Effector memory CD4-positive, alpha-beta T cell (primary cell): ENCODE results near the gene ADARB2.

Source experiments
- DNase-seq, 3 donors: peaks; one replicate each; pipeline ENCODE4 v3.0.0-alpha.2; 2020
- H3K27ac ChIP-seq: 2 replicates; pipeline ENCODE4 v1.7.0; 2013; ENCODE audit warnings: mild to moderate bottlenecking, low read length, moderate library complexity; ENCODE audit not compliant: insufficient read depth, poor library complexity, severe bottlenecking
- H3K27me3 ChIP-seq: replicated peaks from 2 replicates; pipeline ENCODE4 v1.7.0; 2013; ENCODE audit warnings: mild to moderate bottlenecking, low read length; ENCODE audit not compliant: insufficient read depth, control insufficient read depth, poor library complexity, severe bottlenecking
- H3K36me3 ChIP-seq: 2 replicates; pipeline ENCODE4 v1.7.0; 2013; ENCODE audit warnings: mild to moderate bottlenecking, low read length, moderate library complexity; ENCODE audit not compliant: control insufficient read depth, insufficient read depth
- H3K4me1 ChIP-seq: 2 replicates; pipeline ENCODE4 v1.7.0; 2013; ENCODE audit warnings: low read length, mild to moderate bottlenecking; ENCODE audit not compliant: control insufficient read depth, insufficient read depth, poor library complexity, severe bottlenecking
- H3K4me3 ChIP-seq: 2 replicates; pipeline ENCODE4 v1.7.0; 2013; ENCODE audit warnings: low read length, low read depth, mild to moderate bottlenecking; ENCODE audit not compliant: insufficient read depth, poor library complexity, severe bottlenecking
- H3K9me3 ChIP-seq: 2 replicates; pipeline ENCODE4 v1.7.0; 2013; ENCODE audit warnings: mild to moderate bottlenecking, low read length, moderate library complexity; ENCODE audit not compliant: control insufficient read depth

ADARB2 gene

DNA sequence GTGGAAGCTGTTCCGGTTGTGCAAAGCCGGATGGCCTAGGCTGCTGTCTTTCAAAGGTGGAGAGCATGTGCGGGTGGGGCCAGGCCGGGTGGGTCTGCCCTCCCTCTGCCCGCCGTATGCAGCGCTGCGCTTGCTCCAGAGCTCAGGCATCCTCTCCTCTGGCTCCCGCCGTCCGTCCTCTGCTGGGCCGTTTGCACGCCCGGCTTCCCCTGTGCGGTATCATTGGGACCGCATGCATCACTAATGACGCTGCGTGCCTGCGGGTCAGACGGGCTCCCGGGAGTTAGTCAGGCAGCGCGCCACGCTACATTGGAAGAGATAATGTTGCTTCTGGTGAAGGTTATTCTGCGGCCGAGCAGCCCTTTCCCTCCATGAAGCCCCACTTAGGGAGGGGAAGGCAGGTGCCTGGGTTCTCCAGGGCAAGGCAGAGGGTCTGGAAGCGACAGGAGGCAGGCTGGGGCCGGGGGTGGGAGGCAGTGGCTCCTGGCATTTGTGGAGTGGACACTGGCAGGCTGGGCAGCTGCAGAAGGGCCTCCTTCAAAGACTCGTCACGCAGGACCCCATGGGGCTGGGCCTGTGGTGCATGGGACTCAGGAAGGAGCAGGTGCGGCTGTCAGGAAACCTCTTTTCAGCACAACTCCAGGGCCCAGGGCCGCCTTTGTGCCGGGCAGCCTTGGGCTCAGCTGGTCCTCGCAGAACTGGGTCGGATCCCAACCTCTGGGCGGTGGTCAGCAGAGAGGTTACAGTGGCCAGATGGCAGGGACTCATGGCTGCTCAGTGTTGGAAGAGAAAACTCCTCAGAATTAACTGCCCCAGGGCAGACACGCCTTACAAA is 362.6 kb downstream of the ADARB2 start:
- Histone ChIP-seq H3K9me3 (no peaks in the 10 kb centered on the region), H3K36me3 (no peaks in the 10 kb centered on the region), H3K27ac (no peak overlapping the region), H3K4me3 (no peak overlapping the region), H3K4me1 (no peaks in the 10 kb centered on the region), H3K27me3 (peaks cover 4% of the 10 kb centered on the region)
- no peak for DNase-seq

DNA sequence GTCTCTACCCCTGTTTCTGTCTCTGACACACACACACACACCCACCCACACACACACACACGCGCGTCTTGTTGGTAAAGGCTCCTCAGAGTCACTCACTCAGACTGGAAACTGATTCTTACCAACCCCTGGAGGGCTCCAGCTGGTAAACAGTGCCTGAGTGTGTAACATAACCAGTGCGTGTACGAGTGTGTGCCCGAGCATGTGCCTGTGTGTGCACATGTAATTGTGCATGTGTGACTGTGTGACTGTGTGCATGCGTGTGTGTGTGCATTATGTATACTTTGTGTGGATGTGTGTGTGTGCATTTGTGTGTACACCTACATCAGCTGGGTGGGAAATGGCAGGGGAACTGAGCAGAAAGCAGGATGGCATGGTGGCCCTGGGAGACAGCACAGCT is 364.0 kb downstream of the ADARB2 start:
- no peaks in the 10 kb centered on the region for H3K9me3 ChIP-seq
- H3K27ac ChIP-seq, result no peak overlapping the region
- DNase-seq, result no peak
- H3K27me3 ChIP-seq, result no peaks in the 10 kb centered on the region
- no peaks in the 10 kb centered on the region for H3K36me3 ChIP-seq
- H3K4me1 ChIP-seq, result no peaks in the 10 kb centered on the region
- H3K4me3 ChIP-seq, result no peak overlapping the region

DNA sequence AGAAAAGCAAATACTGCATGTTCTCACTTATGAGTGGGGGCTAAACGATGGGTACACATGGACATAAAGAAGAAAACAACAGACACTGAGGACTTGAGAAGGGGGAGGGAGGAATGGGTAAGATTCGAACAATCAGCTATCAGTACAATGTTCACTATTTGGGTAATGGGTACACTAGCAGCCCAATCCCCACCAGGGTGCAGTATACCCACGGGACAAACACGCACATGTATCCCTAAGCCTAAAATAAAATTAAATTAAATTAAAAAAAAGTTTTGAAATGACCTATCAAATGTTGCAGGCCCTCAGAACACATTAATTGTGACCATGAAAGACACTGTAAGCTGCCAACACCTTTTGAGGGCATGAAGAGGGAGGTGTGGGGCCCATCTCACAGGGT is 365.1 kb downstream of the ADARB2 start:
- H3K27ac ChIP-seq, result no peak overlapping the region
- no peak for DNase-seq
- no peaks in the 10 kb centered on the region for H3K9me3 ChIP-seq
- H3K27me3 ChIP-seq, result no peaks in the 10 kb centered on the region
- H3K4me3 ChIP-seq, result no peak overlapping the region
- no peaks in the 10 kb centered on the region for H3K4me1 ChIP-seq
- H3K36me3 ChIP-seq, result no peaks in the 10 kb centered on the region

DNA sequence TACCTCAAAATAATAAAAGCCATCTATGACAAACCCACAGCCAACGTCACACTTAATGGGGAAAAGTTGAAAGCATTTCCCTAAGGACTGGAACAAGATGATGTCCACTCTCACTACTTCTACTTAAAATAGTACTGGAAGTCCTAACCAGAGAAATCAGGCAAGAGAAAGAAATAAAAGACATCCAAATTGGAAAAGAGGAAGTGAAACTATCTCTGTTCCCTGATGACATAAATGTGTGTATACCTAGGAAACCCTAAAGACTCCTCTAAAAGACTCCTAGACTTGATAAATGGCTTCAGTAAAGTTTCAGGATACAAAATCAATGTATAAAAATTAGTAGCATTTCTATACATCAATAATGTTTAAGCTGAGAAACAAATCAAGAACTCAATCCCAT is 367.0 kb downstream of the ADARB2 start:
- no peak overlapping the region for H3K27ac ChIP-seq
- H3K9me3 ChIP-seq, result no peaks in the 10 kb centered on the region
- no peak for DNase-seq
- no peaks in the 10 kb centered on the region for H3K4me1 ChIP-seq
- H3K27me3 ChIP-seq, result no peaks in the 10 kb centered on the region
- no peak overlapping the region for H3K4me3 ChIP-seq
- no peaks in the 10 kb centered on the region for H3K36me3 ChIP-seq

DNA sequence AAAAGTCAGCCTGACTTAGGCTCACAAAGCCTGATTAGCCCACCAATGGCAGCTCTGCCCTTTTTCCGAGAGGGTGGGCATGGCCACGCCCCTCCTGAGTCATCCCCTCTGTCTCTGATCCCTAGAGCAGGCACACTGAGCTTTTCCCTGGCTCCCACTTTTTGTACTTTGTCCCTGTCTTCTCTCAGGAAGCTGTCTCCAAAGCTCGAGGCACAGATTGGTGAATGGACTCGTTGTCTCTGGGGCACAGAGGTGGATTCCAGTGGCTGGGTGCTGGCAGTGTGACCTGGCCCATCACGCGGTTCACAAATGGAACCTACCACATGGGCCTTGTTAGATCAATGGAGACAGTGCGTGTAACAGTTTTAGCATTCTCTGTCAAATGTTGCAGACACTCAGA is 367.7 kb downstream of the ADARB2 start:
- no peaks in the 10 kb centered on the region for H3K4me1 ChIP-seq
- H3K9me3 ChIP-seq, result no peaks in the 10 kb centered on the region
- no peak overlapping the region for H3K4me3 ChIP-seq
- no peaks in the 10 kb centered on the region for H3K36me3 ChIP-seq
- no peak overlapping the region for H3K27ac ChIP-seq
- no peaks in the 10 kb centered on the region for H3K27me3 ChIP-seq
- DNase-seq, result no peak

DNA sequence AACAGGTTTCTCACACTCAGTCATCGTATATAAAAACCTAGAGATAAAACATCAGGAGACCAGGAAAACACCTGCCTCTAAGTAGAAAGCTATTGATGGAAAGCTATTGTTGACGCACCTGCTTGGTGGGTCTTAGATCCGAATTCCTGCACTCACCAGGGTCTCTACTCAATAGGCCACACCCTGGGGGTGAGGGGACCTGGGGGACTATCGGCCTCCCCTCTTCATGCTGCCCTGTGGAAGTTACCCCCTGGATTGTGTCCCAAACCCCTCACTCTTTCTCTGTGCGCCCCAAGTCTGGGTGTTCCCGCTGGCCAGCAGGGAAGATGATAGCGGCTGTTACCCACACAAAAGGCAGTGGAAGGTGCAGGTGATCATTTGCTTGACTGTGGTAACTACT is 368.1 kb downstream of the ADARB2 start:
- no peak for DNase-seq
- no peak overlapping the region for H3K27ac ChIP-seq
- H3K4me1 ChIP-seq, result no peaks in the 10 kb centered on the region
- H3K9me3 ChIP-seq, result no peaks in the 10 kb centered on the region
- H3K27me3 ChIP-seq, result no peaks in the 10 kb centered on the region
- no peaks in the 10 kb centered on the region for H3K36me3 ChIP-seq
- H3K4me3 ChIP-seq, result no peak overlapping the region

DNA sequence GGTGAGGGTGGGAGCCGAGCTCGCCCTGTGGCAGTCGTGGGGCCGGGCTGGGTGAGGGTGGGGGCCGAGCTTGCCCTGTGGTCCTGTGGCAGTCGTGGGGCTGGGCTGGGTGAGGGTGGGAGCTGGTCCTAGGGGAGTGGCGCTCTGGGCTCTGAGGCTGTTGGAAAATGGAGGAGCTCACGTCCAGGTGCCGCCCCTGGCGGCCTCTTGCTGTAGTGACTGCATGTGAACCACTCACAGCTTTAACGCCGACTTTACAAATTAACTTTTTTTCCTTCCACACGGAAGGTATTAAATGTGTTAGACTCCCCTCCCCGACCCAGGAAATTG is 368.5 kb downstream of the ADARB2 start:
- H3K4me3 ChIP-seq, result no peak overlapping the region
- H3K27me3 ChIP-seq, result no peaks in the 10 kb centered on the region
- H3K4me1 ChIP-seq, result no peaks in the 10 kb centered on the region
- no peak overlapping the region for H3K27ac ChIP-seq
- DNase-seq, result peak in 1 of 3 donors; percentile 14
- H3K9me3 ChIP-seq, result no peaks in the 10 kb centered on the region
- no peaks in the 10 kb centered on the region for H3K36me3 ChIP-seq

DNA sequence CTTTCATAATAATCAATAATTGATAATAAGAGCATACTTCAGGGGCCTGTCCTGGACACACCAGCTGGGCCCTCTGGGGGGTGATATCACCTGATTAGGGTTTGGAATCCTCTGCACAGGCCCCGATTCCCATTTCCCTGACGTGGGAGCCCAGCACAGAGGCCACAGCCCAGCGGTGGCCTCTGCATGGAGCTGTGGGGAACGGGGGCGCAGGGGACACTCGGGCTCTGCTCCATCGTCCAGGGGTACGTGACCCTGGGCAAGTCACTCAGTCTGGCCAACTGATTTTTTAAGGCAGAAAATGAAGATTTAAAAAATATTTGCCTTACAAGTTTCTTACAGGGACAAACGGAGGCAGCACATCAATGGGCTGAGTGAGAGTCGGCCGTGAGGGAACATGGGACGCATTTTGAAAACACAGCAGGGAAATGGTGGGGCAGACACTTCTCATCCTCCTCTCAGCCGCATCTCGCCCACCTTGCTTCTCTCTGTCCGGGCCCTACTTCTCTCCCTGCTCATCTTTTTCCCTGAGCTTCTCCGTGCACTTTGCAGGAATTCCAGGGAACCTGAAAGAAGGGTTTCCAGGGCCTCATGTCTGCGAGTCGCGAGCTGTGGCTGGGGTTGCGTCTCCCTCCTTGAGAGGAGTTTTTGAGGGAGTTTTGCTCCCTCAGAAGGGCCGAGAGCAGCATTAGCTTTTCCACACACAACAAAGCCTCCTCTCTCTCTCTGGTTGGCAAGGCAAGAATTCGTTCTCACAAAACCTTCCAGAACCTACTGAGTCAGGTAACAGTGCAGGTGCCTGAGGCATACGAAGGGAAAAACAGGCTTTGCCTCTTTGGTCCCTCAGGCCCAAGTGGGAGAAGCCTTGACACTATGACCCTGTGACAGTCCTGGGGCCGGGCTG is 369.1 kb downstream of the ADARB2 start:
- no peak for DNase-seq
- Histone ChIP-seq H3K4me3 (no peak overlapping the region), H3K36me3 (no peaks in the 10 kb centered on the region), H3K4me1 (no peaks in the 10 kb centered on the region), H3K27me3 (no peaks in the 10 kb centered on the region), H3K27ac (no peak overlapping the region), H3K9me3 (no peaks in the 10 kb centered on the region)

DNA sequence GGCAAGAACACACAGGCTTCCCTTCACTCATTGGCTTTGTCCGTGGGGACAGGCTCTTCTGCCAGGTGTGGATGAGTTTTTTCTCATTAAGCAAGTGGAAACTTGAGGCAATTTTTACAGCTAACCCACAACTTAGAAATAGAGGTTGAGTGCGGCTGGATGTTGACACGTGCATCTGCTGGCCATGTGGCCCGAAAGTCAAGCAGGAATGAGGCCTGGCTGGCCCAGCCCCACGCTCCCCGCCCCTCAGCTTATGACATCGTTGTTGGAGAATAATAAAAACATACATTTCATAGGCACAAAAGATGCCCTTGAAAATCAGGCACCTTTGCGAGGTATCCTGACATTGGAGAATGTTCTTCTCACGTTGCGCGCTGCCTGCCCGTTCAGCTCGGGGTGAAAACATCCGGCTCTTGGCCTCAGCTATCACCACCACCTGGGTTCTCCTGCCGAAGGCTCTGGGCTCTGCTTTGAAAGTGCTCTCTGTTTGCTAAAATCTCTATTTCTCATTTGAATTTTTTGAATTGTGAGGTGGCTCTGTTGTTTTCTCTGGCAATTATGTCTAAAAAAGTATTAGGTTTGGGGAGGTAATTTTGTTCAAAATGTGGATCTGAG is 370.4 kb downstream of the ADARB2 start:
- DNase-seq, result no peak
- no peaks in the 10 kb centered on the region for H3K27me3 ChIP-seq

DNA sequence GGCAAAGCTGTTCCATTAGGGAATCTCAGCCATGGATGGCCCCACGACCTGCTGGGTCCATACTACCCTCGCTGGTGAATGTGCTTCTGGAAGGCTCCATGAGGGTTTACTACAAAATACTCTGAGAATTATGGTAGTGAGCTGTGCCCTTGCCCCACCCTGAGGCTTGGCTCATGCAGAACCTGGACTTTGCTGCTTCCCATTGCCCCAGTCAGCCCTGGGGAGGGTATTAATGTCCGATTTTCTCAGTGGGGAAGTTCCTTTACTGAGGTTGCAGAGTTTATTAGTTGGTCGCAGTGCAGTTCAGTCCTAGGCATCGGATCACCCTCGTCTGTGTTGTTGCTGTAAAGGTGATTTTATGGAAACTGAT is 371.0 kb downstream of the ADARB2 start:
- H3K36me3 ChIP-seq, result no peaks in the 10 kb centered on the region
- no peak overlapping the region for H3K27ac ChIP-seq
- H3K9me3 ChIP-seq, result no peaks in the 10 kb centered on the region

More for the DNA sequence above, 370.4 kb downstream of the ADARB2 start:
- no peak overlapping the region for H3K4me3 ChIP-seq
- no peaks in the 10 kb centered on the region for H3K9me3 ChIP-seq
- no peaks in the 10 kb centered on the region for H3K4me1 ChIP-seq
- H3K36me3 ChIP-seq, result no peaks in the 10 kb centered on the region
- no peak overlapping the region for H3K27ac ChIP-seq

More for the DNA sequence above, 371.0 kb downstream of the ADARB2 start:
- Histone ChIP-seq H3K27me3 (no peaks in the 10 kb centered on the region), H3K4me1 (no peaks in the 10 kb centered on the region), H3K4me3 (no peak overlapping the region)
- DNase-seq, result no peak
